ENCODE data around the gene TNS4. TPM values are rescaled to one million over a fixed set of nuclear protein-coding genes. Genes with fewer than 3 reads are reported as not detected.

Gene TNS4
- total RNA-seq, 1 donor from 2014 or later, result 14.0 TPM

DNA sequence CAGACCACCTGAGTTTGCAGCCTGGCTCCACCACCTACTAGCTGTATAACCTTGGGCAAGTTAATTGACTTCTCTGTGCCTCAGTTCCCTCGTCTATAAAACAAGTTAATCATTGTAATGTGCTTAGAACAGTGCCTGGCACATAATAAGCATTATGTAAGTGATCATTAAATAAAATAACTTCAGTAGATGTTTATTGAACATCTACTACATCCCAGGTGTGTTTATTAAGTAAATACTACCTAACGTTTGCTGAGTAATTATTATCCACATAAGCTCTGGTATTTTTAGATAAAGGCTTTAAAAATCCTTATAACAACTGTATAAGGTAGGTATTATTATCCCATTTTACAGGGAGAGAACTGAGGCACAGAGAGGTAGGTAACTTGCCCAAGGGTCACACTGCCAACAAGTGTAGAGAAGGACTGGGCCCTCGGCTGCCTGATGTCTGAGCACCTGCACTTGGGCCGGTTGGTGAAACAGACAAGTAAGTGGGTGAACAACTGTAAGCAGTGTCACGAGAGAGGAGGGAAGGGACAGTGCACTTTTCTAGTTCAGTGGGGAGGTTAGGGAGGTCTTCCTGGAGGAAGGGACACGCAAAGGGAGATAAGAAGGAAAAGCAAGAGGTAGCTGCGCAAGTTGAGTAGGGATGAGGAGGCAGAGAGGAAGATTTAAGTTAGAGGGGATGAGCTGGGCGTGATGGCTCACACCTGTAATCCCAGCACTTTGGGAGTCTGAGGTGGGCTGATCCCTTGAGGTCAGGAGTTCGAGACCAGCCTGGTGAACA, 4.6 kb downstream of the TNS4 start:
- intact Hi-C loops (cut with micrococcal nuclease), result no loop called here

DNA sequence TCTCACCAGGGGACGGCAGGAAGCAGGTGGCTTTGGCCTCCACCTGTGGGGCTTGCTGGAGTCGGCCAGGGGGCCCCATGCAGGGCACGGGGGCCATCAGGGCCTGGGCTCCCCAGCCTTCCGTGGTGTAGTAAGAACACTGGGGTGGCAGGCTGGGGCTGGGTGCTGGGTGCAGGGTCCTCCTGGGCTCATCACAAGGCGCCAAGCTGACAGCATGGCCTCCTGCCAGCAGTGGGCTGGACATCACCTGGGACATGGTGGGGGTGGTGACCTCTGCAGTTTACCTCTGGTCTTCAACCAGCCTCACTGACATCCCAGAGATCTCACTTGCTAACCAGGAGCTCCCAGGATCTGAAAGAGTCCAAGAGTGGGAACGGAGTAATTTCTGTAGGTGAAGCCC, 5.3 kb downstream of the TNS4 start:
- intact Hi-C loops (cut with micrococcal nuclease), result no loop called here

DNA sequence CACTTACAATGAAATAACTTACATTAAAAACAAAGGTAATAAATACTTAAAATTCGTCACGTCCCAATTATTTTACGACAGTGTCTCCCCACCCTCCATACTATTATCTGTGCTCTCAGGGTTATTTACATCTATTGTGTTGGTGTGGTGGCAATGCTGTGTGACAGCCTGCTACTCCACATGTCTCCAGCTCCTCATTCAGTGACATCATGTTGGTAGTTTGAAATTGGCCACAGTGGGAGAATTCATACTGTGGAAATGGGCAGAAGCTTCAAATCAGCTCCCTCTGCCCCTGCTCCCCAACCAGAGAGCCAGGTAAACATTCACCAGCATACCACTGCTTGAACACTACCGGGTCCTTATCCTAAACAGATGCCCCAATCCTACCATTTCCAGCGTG, 6.3 kb downstream of the TNS4 start:
- intact Hi-C loops (cut with micrococcal nuclease), result no loop called here

DNA sequence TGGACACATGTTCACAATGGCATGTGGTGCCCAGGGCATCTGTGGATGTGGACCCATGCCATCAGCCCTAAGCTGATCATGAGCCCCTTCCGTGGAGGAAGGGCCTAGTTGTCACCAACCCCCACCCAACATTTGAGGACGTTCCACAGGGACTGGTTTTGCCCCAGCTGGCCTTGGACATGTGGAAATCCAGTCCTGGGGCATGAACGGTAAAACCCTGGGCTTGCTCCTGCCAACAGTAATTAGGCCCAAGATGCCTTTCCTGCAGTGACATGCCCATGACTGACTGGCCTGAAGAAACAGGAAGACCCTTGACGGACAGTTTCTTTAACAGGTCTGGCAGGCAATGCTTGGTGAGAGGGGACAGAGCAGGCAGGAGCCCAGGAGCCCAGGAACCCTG, 7.7 kb downstream of the TNS4 start:
- intact Hi-C loops (cut with micrococcal nuclease), result no loop called here

DNA sequence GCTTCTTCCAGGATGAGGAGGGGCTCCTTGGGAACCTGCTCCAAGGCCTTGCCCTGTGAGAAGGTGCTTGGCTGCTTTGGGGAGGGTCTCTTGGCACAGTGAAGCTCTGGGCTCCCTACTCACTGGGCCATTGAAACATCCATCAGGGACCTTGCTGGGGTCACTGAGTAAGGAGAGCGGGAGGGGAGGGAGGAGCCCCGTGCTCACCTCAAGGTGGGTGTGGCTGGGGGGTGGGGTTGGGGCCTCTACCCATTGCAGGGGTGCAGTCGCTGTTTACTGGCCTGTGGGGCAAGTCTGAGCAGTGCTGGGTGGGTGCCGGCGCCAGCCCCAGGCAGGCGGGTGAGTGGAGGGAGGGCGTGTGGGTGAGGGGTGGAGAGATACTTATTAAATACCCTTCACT, 9.9 kb downstream of the TNS4 start:
- intact Hi-C loops (cut with micrococcal nuclease), result no loop called here

DNA sequence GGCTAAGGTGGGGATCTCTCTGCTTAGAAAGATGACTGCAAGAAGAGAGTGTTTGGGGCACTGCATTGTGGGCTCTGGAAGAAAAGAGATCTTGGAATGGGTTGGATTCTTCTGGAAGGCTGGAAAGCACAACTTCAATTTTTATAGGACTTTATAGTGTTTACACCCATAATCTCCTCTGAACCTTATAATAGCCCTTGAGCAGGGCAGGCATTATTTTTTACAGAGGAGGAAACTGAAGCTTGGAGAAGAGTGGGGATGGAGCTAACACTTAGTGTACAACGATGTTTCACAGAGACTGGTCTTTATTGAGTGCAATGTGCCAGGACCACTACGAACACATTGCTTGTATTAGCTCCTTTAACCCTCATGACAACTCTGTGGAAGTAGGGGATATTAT, 10.4 kb downstream of the TNS4 start:
- intact Hi-C loops (cut with micrococcal nuclease), result no loop called here

DNA sequence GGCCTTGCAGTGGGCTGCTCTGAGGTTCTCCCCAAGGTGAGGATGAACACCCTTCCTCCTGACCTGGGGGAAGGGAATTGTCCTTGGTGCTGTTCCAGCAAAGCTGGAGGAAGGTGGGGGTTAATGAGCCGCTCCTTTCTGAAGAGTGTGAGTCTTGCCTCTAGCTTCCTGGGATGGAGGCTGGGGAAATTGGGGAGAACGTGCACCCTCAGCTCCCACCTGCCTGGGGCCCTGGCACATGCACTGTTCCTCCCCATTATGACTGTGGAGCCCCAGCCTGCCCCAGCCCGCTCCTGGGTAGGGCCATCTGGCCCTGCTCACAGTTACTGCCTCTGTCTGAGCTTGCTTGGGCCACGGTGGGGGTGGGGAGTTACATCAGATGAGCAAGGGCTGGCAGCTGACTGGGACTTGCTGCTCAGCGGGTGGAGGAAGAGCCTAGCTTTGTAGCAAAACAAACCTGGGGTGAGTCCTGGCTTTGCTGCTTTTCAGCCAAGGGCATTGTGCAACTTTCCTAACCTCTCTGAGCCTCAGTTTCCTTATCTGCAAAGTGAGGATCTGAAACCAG, 11.1 kb downstream of the TNS4 start:
- intact Hi-C loops (cut with micrococcal nuclease), result no loop called here

DNA sequence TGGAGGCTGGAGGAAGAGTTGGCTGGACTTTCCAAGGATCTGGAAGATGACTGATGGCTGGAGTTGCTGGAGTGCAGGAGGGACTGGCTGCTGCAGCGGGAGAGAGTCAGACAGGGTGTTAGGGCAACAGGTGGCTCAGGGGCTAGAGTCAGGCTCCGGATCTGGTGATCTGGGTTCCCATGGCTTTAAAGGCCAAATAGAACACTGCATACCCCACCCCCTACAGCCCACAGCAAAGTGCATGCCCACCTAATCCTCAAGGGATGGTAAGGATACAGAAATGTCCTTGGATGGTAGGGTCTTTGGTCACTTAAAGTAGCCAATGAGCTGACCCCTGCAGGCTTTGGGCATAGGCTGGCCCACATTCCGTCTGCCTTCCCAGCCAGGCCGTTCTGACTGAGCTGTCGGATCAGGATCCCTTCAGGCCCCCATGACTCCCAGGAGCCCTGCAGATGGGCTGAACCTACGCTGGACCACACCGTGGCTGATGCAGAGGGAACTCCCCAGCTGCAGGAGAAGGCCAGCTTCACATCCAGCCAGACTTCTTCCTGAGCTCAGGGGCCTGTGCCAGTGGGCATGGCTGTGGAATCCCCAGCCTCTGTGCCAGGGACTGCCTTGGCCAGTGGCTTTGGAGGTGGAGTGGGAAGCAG, 13.9 kb downstream of the TNS4 start:
- intact Hi-C loops (cut with micrococcal nuclease), result no loop called here

DNA sequence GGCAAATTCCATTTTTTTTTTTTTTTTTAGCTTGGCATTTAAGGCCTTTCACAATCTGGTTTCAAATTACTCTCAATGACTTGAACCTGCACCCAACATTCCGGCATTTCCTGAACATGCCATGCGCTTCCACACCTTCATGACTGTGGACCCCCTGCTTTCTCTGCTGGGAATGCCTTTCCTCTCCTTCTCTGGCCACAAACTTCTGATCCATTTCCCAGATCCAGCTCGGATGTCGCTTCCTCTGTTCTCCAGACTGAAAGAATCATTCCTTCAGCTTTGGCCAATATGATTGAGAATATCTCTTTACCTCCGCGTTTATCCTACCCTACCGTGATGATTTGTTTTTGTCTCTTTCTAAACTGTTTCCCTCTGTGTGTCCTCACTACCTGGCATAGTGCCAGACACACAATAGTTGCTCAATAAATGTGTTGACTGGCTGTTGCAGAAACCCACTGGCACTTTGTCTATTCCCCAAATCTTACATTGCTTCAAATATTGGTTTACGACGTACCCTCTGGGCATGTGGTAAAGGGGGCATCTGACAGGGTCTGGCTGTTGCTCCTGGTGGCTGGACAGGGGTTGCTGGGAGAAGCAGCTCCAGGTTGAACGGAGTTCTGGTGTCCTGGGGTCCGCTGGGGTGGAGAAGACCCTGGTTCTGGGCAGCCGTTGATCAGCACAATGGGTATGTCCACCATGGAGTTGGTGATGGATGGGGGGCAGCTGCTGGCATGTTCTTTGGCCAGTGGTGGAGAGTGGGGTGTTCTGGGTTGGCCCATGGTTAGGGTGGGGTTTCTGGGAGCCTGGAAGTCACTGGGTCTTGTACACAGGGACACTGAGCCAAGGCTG, 14.7 kb downstream of the TNS4 start:
- intact Hi-C loops (cut with micrococcal nuclease), result no loop called here

DNA sequence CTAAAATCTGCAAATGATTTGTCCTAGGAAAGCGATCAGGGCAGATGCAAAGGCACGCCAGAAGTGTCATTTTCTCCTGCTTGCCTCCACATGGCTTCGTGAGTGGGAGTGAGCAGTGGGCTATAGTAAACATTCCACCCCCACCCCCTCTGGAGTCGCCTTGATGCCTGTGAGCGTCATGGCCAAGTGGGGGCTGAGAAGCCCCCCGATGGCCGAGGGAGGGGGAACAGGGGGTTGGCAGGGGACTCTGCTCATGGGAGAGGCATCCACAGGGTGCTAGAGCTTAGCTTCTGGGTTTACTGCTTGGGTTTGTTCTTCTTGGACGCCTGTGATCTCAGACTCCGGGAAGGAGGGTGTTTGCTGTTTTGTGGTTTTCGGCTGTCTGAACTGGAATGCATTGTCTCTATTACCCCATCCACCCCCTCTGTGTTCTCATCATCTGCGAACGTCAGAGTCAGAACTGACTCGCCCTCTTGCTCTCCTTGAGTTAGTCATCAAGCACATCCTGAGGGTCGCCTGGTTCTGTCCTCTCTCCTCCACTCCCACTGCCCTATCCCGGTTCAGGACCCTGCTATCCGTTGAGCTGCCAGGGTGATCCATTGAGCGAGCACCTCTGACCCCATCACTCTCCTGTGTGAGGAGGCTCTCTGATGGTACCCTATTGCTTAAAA, 15.4 kb downstream of the TNS4 start:
- intact Hi-C loops (cut with micrococcal nuclease), result no loop called here

DNA sequence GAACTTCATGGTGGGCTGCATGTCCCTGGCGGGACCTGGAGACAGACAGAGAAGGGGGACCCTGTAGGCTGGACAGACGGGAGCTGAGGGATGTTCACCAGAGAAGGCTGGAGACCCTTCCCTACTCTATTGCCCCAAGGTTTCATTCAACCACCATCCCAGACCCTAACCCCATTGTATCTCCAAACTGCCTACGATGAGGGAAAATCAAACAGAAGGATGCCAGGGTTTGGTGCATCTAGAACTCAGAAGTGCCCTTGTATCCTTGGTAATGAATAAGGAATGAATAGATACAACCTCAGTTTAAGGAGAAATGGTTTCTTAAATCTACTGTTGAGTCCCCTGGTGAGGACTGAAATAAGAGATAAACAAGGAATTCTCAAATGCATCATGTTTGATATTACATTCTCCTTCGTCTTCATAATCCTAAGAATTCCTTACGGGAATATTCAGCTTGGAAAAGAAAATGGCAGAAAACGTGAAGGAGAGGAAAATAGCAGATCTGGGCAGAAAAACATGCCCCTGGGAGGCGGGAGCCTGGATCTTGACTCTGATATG, 16.4 kb downstream of the TNS4 start:
- intact Hi-C loops (cut with micrococcal nuclease), result no loop called here

DNA sequence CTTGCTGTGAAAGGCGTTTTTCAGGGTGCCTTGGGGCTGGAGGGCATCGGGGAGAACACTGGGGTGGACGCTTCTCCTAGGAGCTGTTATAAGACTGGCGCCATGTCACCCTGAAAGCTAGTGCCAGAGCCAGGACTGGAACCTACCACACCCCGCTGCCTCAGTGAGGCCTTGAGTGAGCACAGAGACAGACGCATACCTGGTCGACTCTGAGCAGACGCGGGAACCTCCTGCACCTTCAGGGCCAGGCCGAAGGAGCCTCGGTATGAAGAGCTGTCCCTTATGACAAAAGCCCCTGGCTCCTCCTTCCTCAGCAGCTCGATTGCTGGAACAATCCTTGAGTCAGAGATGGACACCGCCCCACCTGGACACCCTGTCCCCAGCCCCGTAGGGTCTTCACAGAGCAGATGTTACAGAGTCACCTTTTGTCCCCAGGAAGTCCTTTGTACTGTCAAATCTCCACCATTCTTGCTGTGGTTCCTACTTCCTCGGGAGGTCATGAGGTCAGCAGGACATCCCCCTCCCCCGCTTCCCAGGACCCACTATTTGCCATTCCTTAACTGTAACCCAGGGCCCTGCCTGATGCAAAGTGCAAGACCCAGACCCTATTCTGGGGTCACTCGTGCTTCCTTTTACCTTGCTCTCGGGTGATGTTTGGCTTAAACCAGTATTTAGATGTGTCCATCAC, 17.0 kb downstream of the TNS4 start:
- intact Hi-C loops (cut with micrococcal nuclease), result no loop called here

DNA sequence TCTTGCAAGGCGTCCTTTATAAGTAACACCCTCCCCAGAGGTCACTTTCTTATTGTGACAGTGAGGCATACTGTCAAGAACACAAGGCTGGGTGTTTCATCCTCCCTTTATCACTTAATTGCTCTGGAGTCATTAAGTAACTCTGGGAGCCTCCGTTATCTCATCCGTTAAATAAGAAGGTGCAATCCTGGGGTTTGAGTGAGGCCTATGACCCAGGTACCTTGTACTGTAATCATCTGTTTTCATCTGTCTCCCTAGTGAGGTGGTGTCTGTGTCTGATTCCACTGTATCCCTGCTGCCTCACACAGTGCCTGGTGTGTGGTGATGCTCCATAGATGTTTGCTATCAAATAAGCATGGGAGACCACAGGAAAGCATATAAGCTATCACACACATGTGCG, 17.7 kb downstream of the TNS4 start:
- intact Hi-C loops (cut with micrococcal nuclease), result no loop called here

DNA sequence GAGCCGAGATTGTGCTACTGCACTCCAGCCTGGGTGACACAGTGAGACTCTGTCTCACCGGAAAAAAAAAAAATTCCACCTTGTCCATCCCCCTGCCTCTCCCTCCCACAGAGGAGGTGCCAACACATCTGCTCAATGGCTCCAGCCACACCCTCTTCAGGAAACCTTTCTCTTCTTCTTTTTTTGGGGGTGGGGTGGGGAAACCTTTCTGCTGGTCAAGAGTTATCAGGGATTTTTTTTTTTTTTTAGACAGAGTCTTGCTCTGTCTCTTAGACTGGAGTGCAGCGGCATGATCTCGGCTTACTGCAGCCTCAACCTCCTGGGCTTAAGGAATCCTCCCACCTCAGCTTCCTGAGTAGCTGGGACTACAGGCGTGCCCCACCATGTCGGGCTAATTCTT, 18.7 kb downstream of the TNS4 start:
- intact Hi-C loops (cut with micrococcal nuclease), result no loop called here

DNA sequence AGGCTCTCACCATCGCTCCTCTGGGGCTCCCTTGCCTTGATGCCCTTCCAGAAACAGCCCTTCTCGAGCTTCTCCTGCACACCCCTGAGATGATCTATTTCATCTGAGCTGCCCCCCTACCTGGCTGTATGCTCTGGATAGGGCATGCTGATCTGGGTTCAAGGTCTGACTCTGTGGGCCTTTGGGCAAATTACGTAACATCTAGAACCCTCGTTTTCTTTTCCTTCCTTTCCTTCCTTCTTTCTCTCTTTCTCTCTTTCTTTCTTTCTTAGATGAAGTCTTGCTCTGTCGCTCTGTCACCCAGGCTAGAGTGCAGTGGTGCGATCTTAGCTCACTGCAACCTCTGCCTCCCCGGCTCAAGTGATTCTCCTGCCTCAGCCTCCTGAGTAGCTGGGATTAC, 20.3 kb downstream of the TNS4 start:
- intact Hi-C loops (cut with micrococcal nuclease), result no loop called here

DNA sequence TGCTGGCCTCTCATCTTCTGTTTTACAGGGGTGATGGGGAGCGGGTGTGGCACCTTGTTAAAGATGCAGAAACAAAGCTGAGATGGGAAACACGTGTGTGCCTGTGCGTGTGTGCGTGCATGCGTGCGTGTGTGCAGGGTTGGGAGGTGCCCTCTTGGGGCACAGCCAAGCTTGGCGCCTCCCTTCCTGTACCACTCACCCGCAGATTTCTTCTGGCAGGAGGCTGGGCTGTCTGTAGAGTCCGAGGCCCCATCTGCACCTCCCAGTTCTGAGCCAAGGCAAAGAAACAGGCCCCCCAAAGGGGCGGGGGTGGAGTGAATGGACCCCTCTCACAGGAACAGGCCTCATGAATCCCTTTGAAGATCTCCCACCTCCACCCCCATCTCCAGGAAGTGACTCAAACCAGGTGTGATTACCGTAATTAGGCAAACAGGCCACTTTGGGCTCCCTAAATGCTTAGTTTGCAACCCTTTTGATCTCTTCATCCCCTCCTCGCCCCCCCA, 20.9 kb downstream of the TNS4 start:
- intact Hi-C loops (cut with micrococcal nuclease), result loop anchor here (1.0 kb wide), 3 partner anchors 36 to 62 kb away; no protein-coding TSS in a partner anchor

DNA sequence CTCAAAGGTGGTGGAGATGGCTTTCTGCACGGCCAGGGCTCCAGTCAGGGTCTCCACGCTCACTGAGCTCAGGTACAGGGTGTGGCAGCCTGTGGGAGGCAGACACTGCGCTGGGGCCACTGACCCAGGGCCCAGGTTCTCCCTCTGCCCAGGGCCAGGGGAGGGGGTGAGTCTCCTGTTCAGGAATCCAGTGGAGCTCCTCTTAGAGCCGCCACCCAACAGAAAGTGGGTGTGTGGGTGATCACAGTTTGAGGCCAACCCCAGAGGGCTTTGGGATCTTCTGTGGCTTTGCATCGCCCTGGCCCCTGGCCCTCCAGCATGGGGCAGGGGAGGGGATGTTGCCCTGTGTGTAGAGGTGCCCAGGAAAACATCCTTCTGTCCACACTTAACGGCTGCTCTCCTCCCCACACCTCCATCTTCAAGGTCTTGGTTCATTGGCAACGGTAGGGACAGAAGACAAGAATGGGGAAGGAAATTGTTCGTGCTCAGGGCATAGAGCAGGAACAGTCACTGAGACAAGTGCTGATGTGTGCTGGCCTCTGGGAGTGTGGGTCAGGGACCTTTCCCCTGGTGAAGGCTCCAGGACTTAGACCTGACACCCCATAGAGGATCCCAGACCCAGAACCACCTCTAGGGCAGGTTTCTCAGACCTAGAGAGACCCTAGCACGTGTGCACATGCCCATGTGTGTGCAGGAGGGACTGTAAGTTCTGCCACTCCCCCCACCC, 21.5 kb downstream of the TNS4 start:
- intact Hi-C loops (cut with micrococcal nuclease), result loop anchor here (1.0 to 5.0 kb wide), 4 partner anchors 36 to 62 kb away; partner anchors contain the start of gene IGFBP4

DNA sequence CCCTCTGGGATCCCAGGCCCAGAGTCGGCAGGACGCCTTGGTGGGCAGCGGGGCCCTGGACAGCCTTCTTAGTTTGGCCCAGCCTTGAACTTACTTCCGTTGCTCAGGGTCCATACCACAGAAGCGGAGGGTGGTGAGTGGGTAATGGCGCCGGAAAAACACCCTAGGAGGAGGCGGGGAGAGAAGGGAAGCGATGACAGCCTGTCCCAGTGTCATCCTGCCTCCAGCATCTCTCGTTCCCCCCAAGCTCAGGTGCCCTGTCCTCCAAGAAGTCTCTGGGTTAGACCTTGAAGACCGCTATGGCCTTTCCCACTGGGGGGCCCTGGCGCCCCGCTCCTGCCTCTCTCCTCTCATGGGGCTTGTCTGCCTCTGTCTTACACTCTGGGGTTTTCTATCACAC, 22.9 kb downstream of the TNS4 start:
- intact Hi-C loops (cut with micrococcal nuclease), result loop anchor here (5.0 kb wide), 1 partner anchor 36 kb away; the partner anchor contains the start of gene IGFBP4

DNA sequence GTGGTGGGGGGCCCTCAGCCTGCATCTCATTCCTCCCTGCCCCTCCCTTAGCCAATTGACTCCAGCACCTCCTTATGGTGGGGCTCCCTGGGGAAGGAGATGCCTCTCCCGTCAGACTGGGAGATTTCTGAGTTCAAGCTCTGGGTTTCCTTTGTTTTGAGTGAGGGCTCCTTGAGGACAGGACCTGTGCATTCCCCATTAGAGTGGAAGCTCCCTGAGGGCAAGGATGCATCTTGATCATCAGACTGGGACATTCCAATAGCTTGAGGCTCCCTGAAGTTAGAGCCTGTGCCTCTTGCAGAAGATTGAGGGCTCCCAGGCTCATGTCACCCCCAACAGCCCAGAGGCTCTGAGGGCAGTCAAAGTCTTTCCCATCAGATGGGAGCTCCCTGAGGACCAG, 23.6 kb downstream of the TNS4 start:
- intact Hi-C loops (cut with micrococcal nuclease), result loop anchor here (5.0 kb wide), 1 partner anchor 35 kb away; the partner anchor contains the start of gene IGFBP4

Data from T-helper 2 cell treated with Interferon-gamma antibody and Interleukin-4, amounts not matched to agents 100 ng/mL and 5 ng/mL, for 36 hours (primary cell).